Testis (tissue), 3 donors: ENCODE results near the gene ELAVL4. TPM values are rescaled to one million over a fixed set of nuclear protein-coding genes. Genes with fewer than 3 reads are reported as not detected.
A peak's percentile ranks its signal among the peaks of the same experiment; 100 is the strongest.

Experiments used
- DNase-seq: peaks from one replicate; pipeline ENCODE4 v3.0.0-alpha.2; 2019
- H3K27ac ChIP-seq, 2 donors: fragments of 200-600 bp; sonication (generic); one replicate each; pipeline ENCODE4 v1.5.1; 2019
- H3K27me3 ChIP-seq: fragments of 200-600 bp; sonication (generic); one replicate; pipeline ENCODE4 v1.5.1; 2019
- H3K36me3 ChIP-seq: fragments of 200-600 bp; sonication (generic); one replicate; pipeline ENCODE4 v1.5.1; 2017; ENCODE audit warnings: low read depth; ENCODE audit errors: missing control alignments
- H3K4me1 ChIP-seq: fragments of 200-600 bp; sonication (generic); one replicate; pipeline ENCODE4 v1.5.1; 2019
- H3K4me3 ChIP-seq, 2 donors: fragments of 200-600 bp; sonication (generic); one replicate each; pipeline ENCODE4 v1.5.1; 2017 to 2019
- H3K9me3 ChIP-seq: fragments of 200-600 bp; sonication (generic); one replicate; pipeline ENCODE4 v1.5.1; 2017
- POLR2A ChIP-seq: fragments of 450-650 bp; IDR thresholded peaks from one replicate; pipeline ENCODE4 v1.6.1; 2017; ENCODE audit warnings: antibody characterized with exemption, mild to moderate bottlenecking, moderate library complexity
- WGBS, 2 donors: methylation state at CpG; one replicate each; pipeline ENCODE4 v1.1.5; 2018; 5-methylcytosine and 5-hydroxymethylcytosine counted together
- intact Hi-C: fragments of 100-400 bp; cut with DNase I; formaldehyde crosslinking; loops from one replicate; pipeline ENCODE4 v1.15.1; 2023; ENCODE audit warnings: low total_unique reads
- polyA plus RNA-seq: library from polyadenylated mRNA; stranded (reverse); fragments of 350-450 nt; fragmentation: Illumina TruSeq; extraction: RNeasy Lipid Tissue Mini Kit (QIAGEN cat#74804); gene quantifications from one replicate; pipeline ENCODE4 v1.2.3, GENCODE V29; 2014; ENCODE audit warnings: low read depth, low replicate concordance; ENCODE audit not compliant: insufficient read depth
- total RNA-seq, 2 donors: library from RNA; depleted of rRNA; stranded (reverse); fragments of >200 nt; gene quantifications; one replicate each; pipeline ENCODE4 v1.2.3, GENCODE V29; 2016
- TF ChIP-seq, protein P1 (sequence below), 3 experiments: fragments of 450-650 bp in 2 of 3; fragments of 200-600 bp in 1 of 3; sonication (generic) in 1 of 3; IDR thresholded peaks; one replicate each; pipeline ENCODE4 v1.5.1; 2016 to 2019; ENCODE audit warnings: antibody characterized with exemption in 3 of 3, mild to moderate bottlenecking in 2 of 3, moderate library complexity in 1 of 3

ELAVL4 gene
- total and polyA plus RNA-seq, 3 donors from 2014 or later = 9.0 to 21.0 (median 12.1) TPM

- Histone ChIP-seq H3K27me3 (no peaks in the 10 kb centered on the region), H3K27ac (no peak overlapping the region), H3K4me3 (no peak overlapping the region), H3K9me3 (no peaks in the 10 kb centered on the region), H3K4me1 (no peaks in the 10 kb centered on the region), H3K36me3 (no peaks in the 10 kb centered on the region)
- 80 to 100% methylated on average over 1 of the region's 1 CpG for WGBS, 2 donors
- no peak for DNase-seq
- no peak for TF ChIP-seq POLR2A
- TF ChIP-seq, protein P1, sequence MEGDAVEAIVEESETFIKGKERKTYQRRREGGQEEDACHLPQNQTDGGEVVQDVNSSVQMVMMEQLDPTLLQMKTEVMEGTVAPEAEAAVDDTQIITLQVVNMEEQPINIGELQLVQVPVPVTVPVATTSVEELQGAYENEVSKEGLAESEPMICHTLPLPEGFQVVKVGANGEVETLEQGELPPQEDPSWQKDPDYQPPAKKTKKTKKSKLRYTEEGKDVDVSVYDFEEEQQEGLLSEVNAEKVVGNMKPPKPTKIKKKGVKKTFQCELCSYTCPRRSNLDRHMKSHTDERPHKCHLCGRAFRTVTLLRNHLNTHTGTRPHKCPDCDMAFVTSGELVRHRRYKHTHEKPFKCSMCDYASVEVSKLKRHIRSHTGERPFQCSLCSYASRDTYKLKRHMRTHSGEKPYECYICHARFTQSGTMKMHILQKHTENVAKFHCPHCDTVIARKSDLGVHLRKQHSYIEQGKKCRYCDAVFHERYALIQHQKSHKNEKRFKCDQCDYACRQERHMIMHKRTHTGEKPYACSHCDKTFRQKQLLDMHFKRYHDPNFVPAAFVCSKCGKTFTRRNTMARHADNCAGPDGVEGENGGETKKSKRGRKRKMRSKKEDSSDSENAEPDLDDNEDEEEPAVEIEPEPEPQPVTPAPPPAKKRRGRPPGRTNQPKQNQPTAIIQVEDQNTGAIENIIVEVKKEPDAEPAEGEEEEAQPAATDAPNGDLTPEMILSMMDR (IDR thresholded peaks at IDR 0.05) = no peak
- intact Hi-C loops = no loop called here
These were observed 71.6 kb downstream of the ELAVL4 start for GRCh38 chr1:50180367-50180766.

- Histone ChIP-seq H3K4me1 (no peaks in the 10 kb centered on the region), H3K27ac (no peak overlapping the region), H3K27me3 (no peaks in the 10 kb centered on the region), H3K9me3 (no peaks in the 10 kb centered on the region), H3K4me3 (no peak overlapping the region), H3K36me3 (no peaks in the 10 kb centered on the region)
- 46 to 51% methylated on average over 3 of the region's 3 CpGs for WGBS, 2 donors
- TF ChIP-seq POLR2A = no peak
- TF ChIP-seq, protein P1 (IDR thresholded peaks at IDR 0.05) = no peak
- DNase-seq = peak; percentile 49
- intact Hi-C loops = no loop called here
These were observed 72.4 kb downstream of the ELAVL4 start for GRCh38 chr1:50181027-50181663.

GRCh38 chr1:50183378-50184133, 74.8 kb downstream of the ELAVL4 start:
- H3K9me3 ChIP-seq = no peaks in the 10 kb centered on the region
- 27 to 41% methylated on average over 12 of the region's 12 CpGs for WGBS, 2 donors
- no peak for DNase-seq
- no peaks in the 10 kb centered on the region for H3K4me1 ChIP-seq
- intact Hi-C loops = no loop called here
- no peaks in the 10 kb centered on the region for H3K27me3 ChIP-seq
- H3K4me3 ChIP-seq = no peak overlapping the region
- no peak overlapping the region for H3K27ac ChIP-seq
- H3K36me3 ChIP-seq = no peaks in the 10 kb centered on the region
- TF ChIP-seq, protein P1 (IDR thresholded peaks at IDR 0.05) = no peak
- TF ChIP-seq POLR2A = no peak

- 89 to 92% methylated on average over 3 of the region's 3 CpGs for WGBS, 2 donors
- no peak for TF ChIP-seq POLR2A
- TF ChIP-seq, protein P1 (IDR thresholded peaks at IDR 0.05) = peak in 1 of 3 experiments; percentile 15
- Histone ChIP-seq H3K27ac (no peak overlapping the region), H3K36me3 (no peaks in the 10 kb centered on the region), H3K27me3 (no peaks in the 10 kb centered on the region), H3K9me3 (no peaks in the 10 kb centered on the region), H3K4me1 (no peaks in the 10 kb centered on the region), H3K4me3 (no peak overlapping the region)
- no peak for DNase-seq
- intact Hi-C loops = no loop called here
These were observed 80.6 kb downstream of the ELAVL4 start for GRCh38 chr1:50189369-50189768.
